Liver (tissue), 3 donors: ENCODE data around the gene CGRRF1.

ENCODE experiments used
- ATF3 ChIP-seq: IDR thresholded peaks from 2 replicates; pipeline ENCODE4 v1.6.1; 2016; ENCODE audit warnings: antibody characterized with exemption
- CTCF ChIP-seq: fragments of 150-350 bp; IDR thresholded peaks from 2 replicates; pipeline ENCODE4 v1.5.1; 2017; ENCODE audit warnings: improper control_type of control experiment, low read depth, low read length; ENCODE audit not compliant: missing input control
- GABPA ChIP-seq, 2 donors: IDR thresholded peaks in 1 of 2; conservative IDR thresholded peaks in 1 of 2; 2 replicates each; pipeline ENCODE4 v1.6.1; 2016; ENCODE audit warnings: antibody characterized with exemption in 2 of 2, mild to moderate bottlenecking in 1 of 2, moderate library complexity in 1 of 2
- MAX ChIP-seq: IDR thresholded peaks from 2 replicates; pipeline ENCODE4 v1.6.1; 2016; ENCODE audit warnings: antibody characterized with exemption
- NR2F2 ChIP-seq: IDR thresholded peaks from 2 replicates; pipeline ENCODE4 v1.6.1; 2016; ENCODE audit warnings: antibody characterized with exemption
- RAD21 ChIP-seq, 2 donors: IDR thresholded peaks; 2 replicates each; pipeline ENCODE4 v1.6.1; 2016; ENCODE audit warnings: antibody characterized with exemption in 2 of 2, mild to moderate bottlenecking in 2 of 2
- REST ChIP-seq: IDR thresholded peaks from 2 replicates; pipeline ENCODE4 v1.6.1; 2016; ENCODE audit warnings: antibody characterized with exemption, mild to moderate bottlenecking
- RXRA ChIP-seq, 2 donors: IDR thresholded peaks; 2 replicates each; pipeline ENCODE4 v1.6.1; 2017 to 2018; ENCODE audit warnings: antibody characterized with exemption in 2 of 2, mild to moderate bottlenecking in 1 of 2
- SP1 ChIP-seq: IDR thresholded peaks from 2 replicates; pipeline ENCODE4 v1.6.1; 2018; ENCODE audit warnings: antibody characterized with exemption, mild to moderate bottlenecking
- TAF1 ChIP-seq: conservative IDR thresholded peaks from 2 replicates; pipeline ENCODE4 v1.6.1; 2016; ENCODE audit warnings: antibody characterized with exemption, mild to moderate bottlenecking
- ZBTB33 ChIP-seq: IDR thresholded peaks from 2 replicates; pipeline ENCODE4 v1.6.1; 2016; ENCODE audit warnings: antibody characterized with exemption
- donor health status: healthy.
- donor health status: healthy.

GRCh38 chr14:54535126-54535525 is 25.4 kb downstream of the CGRRF1 start:
- TF ChIP-seq REST (no peak), CTCF (no peak), GABPA (IDR thresholded peaks at IDR 0.05 in 1 of 2, conservative IDR thresholded peaks at IDR 0.05 in 1 of 2) (no peak), NR2F2 (no peak), TAF1 (no peak), ZBTB33 (no peak), SP1 (no peak), RXRA (IDR thresholded peaks at IDR 0.05) (no peak), MAX (no peak), RAD21 (IDR thresholded peaks at IDR 0.05) (no peak), ATF3 (no peak)
